Astrocyte (in vitro differentiated cells and primary cell): ENCODE data around the gene GDPD5.

Experiments
- EZH2 ChIP-seq: IDR thresholded peaks from 2 replicates; pipeline ENCODE4 v1.6.1; 2012; ENCODE audit warnings: mild to moderate bottlenecking, low read length, inconsistent platforms; ENCODE audit not compliant: insufficient read depth
- TF ChIP-seq, protein P1 (sequence below): IDR thresholded peaks from 2 replicates; pipeline ENCODE4 v1.5.1; 2011; ENCODE audit warnings: low read depth, mild to moderate bottlenecking, inconsistent platforms, low read length, moderate library complexity; ENCODE audit not compliant: insufficient read depth

DNA sequence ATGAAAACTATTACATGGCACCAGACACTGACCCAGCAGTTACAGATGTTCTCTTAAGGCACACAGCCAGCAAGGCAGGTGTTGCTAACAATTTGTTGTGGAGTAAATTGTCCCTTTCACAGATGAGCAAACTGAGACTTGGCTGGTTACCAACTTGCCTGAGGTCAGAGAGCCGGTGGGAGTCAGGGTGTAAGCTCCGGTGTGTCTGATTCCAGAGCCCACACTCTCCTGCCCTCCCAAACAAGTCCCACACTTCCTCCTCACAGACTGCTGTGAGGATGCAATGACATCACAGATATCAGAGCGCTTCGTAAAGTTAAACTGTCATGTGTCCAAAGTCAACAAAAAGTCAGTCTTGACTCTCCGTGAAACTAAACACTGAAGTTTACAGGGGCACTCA, 12.5 kb downstream of the GDPD5 start:
- TF ChIP-seq, protein P1, sequence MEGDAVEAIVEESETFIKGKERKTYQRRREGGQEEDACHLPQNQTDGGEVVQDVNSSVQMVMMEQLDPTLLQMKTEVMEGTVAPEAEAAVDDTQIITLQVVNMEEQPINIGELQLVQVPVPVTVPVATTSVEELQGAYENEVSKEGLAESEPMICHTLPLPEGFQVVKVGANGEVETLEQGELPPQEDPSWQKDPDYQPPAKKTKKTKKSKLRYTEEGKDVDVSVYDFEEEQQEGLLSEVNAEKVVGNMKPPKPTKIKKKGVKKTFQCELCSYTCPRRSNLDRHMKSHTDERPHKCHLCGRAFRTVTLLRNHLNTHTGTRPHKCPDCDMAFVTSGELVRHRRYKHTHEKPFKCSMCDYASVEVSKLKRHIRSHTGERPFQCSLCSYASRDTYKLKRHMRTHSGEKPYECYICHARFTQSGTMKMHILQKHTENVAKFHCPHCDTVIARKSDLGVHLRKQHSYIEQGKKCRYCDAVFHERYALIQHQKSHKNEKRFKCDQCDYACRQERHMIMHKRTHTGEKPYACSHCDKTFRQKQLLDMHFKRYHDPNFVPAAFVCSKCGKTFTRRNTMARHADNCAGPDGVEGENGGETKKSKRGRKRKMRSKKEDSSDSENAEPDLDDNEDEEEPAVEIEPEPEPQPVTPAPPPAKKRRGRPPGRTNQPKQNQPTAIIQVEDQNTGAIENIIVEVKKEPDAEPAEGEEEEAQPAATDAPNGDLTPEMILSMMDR = no peak
- TF ChIP-seq EZH2 = no peak
